HG03196 (cell line): ENCODE measurements around the gene SRRM1.
A peak's percentile ranks its signal among the peaks of the same experiment; 100 is the strongest.
"Not testable (repeated sequence)": the region's sequence is repeated elsewhere in the genome, so short reads cannot be mapped to it uniquely, and the experiment has no call there.

Source experiments
- ATAC-seq: cut with Tn5 transposase; IDR thresholded peaks from one replicate; pipeline ENCODE4 v1.9.1; 2021; ENCODE audit not compliant: unreplicated experiment

SRRM1 gene

GRCh38 chr1:24692351-24692980 is 49.4 kb downstream of the SRRM1 start:
- no peak for ATAC-seq

- ATAC-seq = no peak
Measured at GRCh38 chr1:24693827-24694379, 50.8 kb downstream of the SRRM1 start.

DNA sequence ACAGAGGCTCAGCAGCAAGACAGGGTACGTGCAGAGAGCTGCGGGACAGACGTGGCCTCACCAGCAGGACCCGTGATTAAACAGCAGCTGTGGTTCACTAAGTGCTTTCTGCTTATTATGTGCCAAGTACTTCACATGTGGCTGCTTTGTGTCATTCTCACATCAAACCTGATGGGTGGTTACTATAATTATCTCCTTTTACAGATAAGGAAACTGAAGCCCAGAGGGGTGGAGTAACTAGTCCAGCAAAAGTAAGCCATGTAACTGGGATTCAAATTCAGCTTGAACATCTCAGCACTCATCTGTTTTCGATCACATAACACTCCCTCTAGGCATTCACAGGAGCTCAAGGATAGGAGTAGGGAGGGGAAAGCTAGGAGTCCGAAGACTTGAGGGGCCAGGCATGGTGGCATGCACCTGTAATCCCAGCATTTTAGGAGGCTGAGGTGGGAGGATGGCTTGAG is 51.3 kb downstream of the SRRM1 start:
- no peak for ATAC-seq

DNA sequence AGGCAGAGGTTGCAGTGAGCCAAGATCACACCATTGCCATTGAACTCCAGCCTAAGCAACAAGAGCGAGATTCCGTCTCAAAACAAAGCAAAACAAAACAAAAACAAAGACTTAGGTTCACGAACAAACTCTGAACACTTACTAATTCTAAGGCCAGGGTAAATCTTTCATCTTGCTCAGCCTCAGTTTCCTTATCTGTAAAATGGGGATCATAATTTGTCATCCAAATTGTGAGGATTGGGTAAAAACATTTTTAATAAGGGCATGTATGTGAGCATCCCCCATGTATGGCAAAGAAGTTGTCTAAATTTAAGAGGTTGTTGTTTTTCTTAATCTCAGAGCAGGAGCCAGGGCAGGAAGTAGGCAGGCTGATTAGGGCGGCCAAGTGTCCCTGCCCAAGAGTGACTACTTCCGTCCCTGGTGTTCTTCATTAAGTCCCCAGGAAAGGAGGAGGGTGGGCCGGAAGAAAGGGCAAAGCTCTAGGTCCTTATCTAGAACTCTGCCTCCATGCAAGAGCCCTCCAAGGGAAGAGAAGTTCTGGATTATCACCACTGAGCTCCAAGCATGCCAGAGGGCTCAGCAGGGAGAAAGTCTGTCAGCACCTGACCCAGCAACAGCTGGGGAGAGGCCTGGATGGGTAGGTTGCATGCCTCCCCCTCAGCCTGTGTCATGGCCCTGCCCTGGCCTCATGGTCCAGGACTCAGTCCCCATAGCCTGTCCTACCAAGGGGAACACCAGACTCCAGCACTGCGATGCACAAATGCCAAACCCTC is 52.3 kb downstream of the SRRM1 start:
- ATAC-seq = no peak

- no peak for ATAC-seq
Measured at GRCh38 chr1:24696041-24696755, 53.1 kb downstream of the SRRM1 start.

- no peak for ATAC-seq
Measured at GRCh38 chr1:24696756-24697330, 53.7 kb downstream of the SRRM1 start.

GRCh38 chr1:24697453-24698001 is 54.4 kb downstream of the SRRM1 start:
- not testable (repeated sequence) for ATAC-seq

DNA sequence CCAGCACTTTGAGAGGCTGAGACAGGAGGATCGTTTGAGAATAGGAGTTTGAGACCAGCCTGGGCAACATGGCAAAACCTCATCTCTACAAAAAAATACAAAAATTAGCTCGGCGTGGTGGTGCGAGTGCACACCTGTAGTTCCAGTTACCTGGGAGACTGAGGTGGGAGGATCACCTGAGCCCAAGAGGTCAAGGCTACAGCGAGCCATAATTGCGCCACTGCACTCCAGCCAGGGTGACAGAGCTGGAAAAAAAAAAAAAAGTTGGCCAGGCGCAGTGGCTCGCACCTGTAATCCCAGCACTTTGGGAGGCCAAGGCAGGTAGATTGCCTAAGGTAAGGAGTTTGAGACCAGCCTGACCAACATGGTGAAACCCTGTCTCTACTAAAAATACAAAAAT is 55.2 kb downstream of the SRRM1 start:
- ATAC-seq = not testable (repeated sequence)

DNA sequence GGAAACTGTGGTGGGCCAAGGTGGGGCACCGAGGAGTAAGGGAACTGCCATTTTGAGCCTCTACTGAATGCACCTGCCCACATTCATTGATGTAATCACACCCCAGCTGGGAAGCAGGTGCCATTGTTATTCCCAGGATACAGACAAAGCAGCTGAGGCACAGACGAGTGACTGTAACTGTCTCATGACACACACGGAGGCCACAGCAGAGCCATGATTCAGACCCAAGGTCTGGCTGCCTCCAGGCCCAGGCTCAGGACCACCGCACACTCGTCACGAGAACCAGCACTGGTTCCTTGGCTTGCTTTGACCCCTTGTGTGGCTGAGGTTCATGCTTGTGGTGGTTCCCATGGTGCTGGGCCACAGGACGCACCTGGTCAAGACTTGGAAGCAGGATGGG is 56.5 kb downstream of the SRRM1 start:
- ATAC-seq = no peak

GRCh38 chr1:24702511-24703293 is 59.6 kb downstream of the SRRM1 start:
- ATAC-seq = no peak

GRCh38 chr1:24704411-24705259 is 61.5 kb downstream of the SRRM1 start:
- no peak for ATAC-seq

DNA sequence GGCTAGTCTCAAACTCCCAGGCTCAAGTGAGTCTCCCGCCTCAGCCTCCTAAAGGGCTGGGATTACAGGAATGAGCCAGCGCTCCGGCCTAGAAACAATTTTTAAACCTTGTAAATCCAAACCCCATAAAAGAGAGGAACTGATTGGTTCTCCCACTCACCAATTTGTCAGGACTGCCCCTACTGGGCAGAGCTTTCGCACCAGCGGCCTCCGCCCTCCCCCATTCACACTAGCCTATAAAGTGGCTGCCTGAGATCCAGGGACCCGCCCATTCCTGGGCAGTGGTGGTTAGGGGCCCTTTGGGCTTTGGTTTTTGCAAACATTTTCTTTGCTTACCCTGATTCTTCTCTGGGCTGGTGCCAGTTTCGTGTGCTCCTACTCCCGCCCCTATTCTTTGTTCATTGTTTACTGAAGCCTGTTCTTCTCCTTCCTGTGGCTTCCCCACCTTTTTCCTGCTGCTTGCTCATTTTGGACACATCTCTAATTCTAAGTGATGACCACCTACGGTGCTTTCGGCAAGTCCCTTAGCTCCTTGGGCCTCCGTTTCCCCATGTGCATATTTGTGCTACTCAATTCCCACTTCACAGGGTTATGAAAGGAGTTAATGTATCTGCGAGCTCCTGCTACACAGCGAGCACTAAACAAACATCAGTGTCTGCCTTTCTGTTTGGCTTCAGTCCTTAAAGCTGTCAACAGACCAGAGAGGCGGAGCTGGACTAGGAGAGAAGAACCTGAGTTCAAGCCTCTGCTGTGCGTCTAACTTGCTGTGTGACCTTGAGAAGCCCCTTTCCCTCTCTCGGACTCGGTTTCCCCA is 62.4 kb downstream of the SRRM1 start:
- ATAC-seq = peak; percentile 85

DNA sequence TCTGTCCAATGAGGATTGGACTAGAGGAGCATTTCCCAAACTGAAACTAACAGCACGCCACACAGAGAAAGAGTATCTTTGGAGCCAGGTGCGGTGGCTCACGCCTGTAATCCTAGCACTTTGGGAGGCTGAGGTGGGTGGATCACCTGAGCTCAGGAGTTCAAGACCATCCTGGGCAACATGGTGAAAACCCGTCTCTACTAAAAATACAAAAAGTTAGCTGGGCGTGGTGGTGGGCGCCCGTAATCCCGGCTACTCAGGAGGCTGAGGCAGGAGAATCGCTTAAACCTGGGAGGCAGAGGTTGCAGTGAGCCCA is 62.9 kb downstream of the SRRM1 start:
- ATAC-seq = not testable (repeated sequence)

- no peak for ATAC-seq
Measured at GRCh38 chr1:24707687-24708086, 64.6 kb downstream of the SRRM1 start.

DNA sequence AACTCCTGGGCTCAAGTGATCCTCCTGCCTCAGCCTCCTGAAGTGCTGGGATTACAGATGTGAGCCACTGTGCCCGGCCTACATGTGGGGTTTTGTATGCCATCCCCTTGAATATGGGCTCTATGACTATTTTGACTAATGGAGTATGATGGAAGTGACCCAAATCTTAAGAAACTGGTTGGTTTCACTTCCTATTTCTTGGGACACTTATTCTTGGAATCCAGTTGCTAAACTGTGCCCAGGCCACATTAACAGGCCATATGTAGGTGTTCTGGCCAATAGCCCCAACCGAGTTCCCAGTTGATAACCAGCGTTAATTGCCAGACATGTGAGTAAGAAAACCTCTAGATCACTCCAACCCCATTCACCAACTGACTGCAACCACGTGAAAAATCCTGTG is 65.8 kb downstream of the SRRM1 start:
- ATAC-seq = no peak

- no peak for ATAC-seq
Measured at GRCh38 chr1:24709791-24710441, 66.8 kb downstream of the SRRM1 start.

DNA sequence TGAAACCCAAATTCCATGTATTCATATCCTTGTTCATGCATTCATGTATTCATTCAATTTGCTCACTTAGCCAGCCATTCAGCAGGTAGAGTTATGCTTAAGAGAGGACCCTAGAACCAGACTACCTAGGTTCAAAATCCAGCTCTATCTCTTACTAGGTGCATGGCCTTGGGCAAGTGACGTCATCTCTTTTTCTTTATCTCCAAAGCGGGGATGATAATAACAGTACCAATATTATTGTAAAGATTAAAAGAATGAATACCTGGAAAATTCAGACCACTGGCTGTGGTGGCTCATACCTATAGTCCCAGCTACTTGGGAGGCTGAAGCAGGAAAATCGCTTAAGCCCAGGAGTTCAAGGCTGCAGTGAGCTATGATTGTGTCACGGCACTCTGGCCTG is 68.2 kb downstream of the SRRM1 start:
- no peak for ATAC-seq

GRCh38 chr1:24713176-24713575 is 70.1 kb downstream of the SRRM1 start:
- ATAC-seq = no peak
